HUES6 (cell line): ENCODE measurements around the gene ZDHHC18.

ENCODE experiments used
- H3K27ac ChIP-seq: 2 replicates; pipeline ENCODE4 v1.7.0; 2013; ENCODE audit warnings: low read depth, mild to moderate bottlenecking, low read length, inconsistent platforms
- H3K27me3 ChIP-seq: 2 replicates; pipeline ENCODE4 v1.6.1; 2013; ENCODE audit warnings: low read length; ENCODE audit not compliant: control insufficient read depth, insufficient read depth
- H3K36me3 ChIP-seq: 2 replicates; pipeline ENCODE4 v1.6.1; 2013; ENCODE audit warnings: low read length; ENCODE audit not compliant: control insufficient read depth, insufficient read depth
- H3K4me1 ChIP-seq: 2 replicates; pipeline ENCODE4 v1.6.1; 2013; ENCODE audit warnings: low read length; ENCODE audit not compliant: control insufficient read depth, insufficient read depth
- H3K4me3 ChIP-seq: 2 replicates; pipeline ENCODE4 v1.5.1; 2013; ENCODE audit warnings: low read depth, low read length
- H3K9ac ChIP-seq: one replicate; pipeline ENCODE4 v1.6.1; 2013; ENCODE audit warnings: mild to moderate bottlenecking, low read length
- H3K9me3 ChIP-seq: 2 replicates; pipeline ENCODE4 v1.6.1; 2013; ENCODE audit warnings: low read depth, low read length; ENCODE audit not compliant: control insufficient read depth, insufficient read depth

The ZDHHC18 gene

DNA sequence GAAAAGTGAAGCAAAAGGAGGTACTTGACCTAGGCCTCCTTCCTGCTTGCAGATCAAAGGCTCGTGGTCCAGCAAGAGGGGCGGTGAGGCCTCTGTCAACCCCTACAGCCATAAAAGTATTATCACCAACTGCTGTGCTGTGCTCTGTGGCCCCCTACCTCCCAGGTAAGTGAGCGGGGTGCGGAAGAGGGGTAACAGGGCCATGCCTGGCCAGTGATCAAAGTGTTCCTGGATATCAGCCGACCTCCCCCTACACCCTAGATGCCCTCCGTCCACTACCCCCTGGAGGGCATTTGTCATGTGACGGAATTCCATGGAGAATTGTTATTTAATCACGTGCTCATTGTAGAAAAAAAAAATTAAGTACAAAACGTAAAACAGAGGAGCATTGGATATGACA lies 26.2 kb downstream of the ZDHHC18 start:
- no peaks in the 10 kb centered on the region for H3K27me3 ChIP-seq
- peaks cover 63% of the 10 kb centered on the region for H3K36me3 ChIP-seq
- H3K9me3 ChIP-seq = no peaks in the 10 kb centered on the region
- no peak overlapping the region for H3K4me3 ChIP-seq
- H3K4me1 ChIP-seq = peaks cover 12% of the 10 kb centered on the region
- H3K27ac ChIP-seq = no peak overlapping the region
- H3K9ac ChIP-seq = no peak overlapping the region

DNA sequence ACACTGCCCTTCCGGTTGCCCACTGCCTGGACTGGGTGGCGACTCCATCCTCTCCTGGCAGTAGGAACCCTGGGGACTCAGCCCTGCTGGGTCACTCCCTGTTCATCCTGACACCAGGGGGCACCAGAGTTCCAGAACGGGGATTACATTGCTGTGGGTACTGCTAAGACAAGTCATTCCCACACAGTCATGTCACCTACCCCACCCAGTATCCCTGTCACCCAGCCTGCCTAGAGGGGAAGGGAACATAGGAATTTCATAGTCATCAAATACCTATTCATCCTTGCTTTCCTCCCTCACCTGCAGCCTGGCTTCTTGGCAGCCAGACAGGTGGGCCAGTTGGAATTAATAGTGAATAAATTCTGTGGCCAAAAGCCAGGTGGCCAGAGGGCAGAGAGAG lies 26.7 kb downstream of the ZDHHC18 start:
- Histone ChIP-seq H3K9me3 (no peaks in the 10 kb centered on the region), H3K27ac (no peak overlapping the region), H3K4me1 (peaks cover 12% of the 10 kb centered on the region), H3K27me3 (no peaks in the 10 kb centered on the region), H3K4me3 (no peak overlapping the region), H3K9ac (no peak overlapping the region), H3K36me3 (peaks cover 58% of the 10 kb centered on the region)

DNA sequence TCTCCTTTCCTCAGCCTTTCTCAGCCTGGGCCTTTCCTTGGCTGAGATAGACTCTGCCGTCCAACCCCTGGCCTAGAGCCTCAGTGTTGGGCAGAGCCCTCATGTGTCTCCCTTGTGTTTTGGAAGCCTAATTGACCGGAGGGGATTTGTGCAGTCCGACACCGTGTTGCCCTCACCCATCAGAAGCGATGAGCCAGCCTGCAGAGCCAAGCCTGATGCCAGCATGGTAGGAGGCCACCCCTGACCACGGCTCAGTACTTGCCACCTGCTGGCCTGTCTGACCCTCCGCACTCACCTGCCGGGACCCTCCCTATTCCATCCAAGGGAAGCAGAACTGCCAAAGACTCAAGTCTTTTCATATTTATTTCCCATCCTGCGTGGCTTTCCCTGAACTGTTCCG lies 27.1 kb downstream of the ZDHHC18 start:
- H3K9me3 ChIP-seq = no peaks in the 10 kb centered on the region
- H3K27me3 ChIP-seq = no peaks in the 10 kb centered on the region
- peaks cover 12% of the 10 kb centered on the region for H3K4me1 ChIP-seq
- H3K4me3 ChIP-seq = no peak overlapping the region
- H3K36me3 ChIP-seq = peaks cover 54% of the 10 kb centered on the region
- H3K27ac ChIP-seq = no peak overlapping the region
- H3K9ac ChIP-seq = no peak overlapping the region

DNA sequence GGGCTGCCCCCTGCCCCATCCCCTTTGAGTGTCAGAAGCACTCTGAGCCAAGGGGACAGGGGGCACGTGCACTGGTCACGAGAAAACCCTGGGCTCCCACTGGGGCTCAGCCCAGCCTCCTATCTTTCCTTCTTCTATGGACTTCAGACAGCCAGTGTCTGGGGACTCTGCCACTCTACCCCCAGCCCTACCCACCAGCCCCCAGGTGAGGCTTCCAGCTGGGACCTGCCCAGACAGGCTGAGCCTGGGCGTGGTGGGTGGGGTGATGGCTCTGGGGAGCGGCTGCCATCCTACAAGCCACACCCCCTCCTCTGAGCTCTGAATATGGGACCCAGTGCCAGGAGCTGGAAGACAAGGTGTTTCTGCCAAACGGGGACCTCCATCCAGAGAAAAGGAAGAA lies 28.4 kb downstream of the ZDHHC18 start:
- H3K27ac ChIP-seq = no peak overlapping the region
- no peaks in the 10 kb centered on the region for H3K27me3 ChIP-seq
- H3K9ac ChIP-seq = no peak overlapping the region
- peaks cover 41% of the 10 kb centered on the region for H3K36me3 ChIP-seq
- peaks cover 12% of the 10 kb centered on the region for H3K4me1 ChIP-seq
- H3K4me3 ChIP-seq = no peak overlapping the region
- no peaks in the 10 kb centered on the region for H3K9me3 ChIP-seq

DNA sequence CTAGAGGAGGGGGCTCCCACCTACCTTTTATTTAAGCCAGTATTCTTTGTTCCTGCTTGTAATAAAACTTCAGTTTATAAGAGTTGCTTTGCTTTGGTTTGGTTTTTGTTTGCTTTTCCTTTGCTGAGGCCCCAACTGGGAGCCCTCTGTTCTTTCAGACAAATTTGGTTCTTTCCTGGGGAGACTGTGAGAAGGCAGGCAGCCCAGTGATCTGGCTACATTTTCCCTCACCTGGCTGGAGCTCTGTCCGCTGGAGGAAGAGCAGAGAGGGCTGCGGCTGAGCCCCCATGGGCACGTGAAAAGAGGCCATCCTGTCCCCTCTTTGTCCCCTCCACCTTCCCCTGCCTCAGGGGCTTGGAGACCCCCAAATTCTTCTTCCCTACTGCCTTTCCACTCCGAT lies 29.1 kb downstream of the ZDHHC18 start:
- H3K4me1 ChIP-seq = peaks cover 12% of the 10 kb centered on the region
- no peak overlapping the region for H3K9ac ChIP-seq
- H3K4me3 ChIP-seq = no peak overlapping the region
- H3K36me3 ChIP-seq = peaks cover 34% of the 10 kb centered on the region
- no peaks in the 10 kb centered on the region for H3K27me3 ChIP-seq
- H3K27ac ChIP-seq = no peak overlapping the region
- no peaks in the 10 kb centered on the region for H3K9me3 ChIP-seq

DNA sequence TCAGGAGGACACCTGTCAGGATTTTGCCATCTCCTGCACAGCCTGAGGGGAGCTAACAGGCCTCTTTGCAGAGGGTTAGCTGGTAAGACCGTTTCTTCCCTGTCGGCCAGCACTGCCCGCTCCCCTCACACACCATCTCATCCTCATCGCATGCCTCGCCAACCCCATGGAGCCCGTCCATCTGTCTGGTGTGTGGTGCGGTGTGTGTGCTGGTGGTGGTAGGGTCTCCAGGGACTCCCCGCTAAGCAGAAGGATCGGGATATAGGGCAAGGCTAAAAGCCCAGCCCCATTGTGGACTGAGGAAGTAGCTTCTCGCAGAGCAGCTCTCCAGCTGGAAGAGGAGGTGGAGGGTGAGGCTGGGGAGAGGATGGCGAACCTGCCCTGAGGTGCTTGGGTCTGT lies 29.7 kb downstream of the ZDHHC18 start:
- Histone ChIP-seq H3K9me3 (no peaks in the 10 kb centered on the region), H3K27ac (no peak overlapping the region), H3K27me3 (no peaks in the 10 kb centered on the region), H3K4me1 (peaks cover 12% of the 10 kb centered on the region), H3K36me3 (peaks cover 28% of the 10 kb centered on the region), H3K4me3 (no peak overlapping the region), H3K9ac (no peak overlapping the region)

DNA sequence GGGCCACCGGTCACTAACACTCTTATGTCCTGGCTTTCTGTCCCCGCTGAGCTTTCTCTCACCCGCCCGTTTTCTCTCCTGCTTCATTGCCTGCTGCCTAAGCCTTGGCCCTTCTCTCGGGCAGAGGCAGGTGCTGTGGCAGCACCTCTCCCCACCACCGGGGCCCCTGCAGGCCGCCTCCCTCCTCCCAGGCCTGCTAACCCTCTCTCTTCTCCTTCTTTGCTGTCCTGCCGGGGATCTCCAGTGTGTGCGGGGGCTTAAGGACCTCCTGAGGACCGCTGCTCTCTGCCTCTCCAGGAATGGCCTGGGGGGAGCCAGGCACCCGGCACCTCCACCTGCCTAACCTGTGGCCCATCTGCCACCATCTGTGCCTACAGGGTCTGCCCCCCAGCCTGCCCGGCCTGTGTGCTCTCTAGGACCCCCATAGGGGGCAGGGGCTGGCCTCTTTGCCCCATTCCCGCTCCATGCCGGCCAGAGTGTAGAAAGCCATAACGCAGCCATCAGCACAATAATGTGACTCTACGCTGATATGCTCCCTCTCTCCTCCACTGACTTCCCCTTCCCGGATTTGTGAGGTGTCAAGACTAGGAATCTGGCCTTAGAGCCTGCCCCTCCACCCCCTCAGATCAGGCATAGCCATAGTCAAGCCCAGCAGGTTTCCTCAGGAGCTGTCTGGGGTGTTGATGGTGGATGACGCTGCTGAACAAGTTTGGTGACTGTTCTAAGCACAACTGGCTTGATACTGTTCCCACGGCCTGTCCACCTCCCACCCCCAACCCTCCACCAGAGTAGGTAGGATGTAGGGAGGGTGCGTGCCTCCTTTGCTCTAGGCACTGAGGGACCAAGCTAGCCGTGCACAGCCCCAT lies 30.3 kb downstream of the ZDHHC18 start:
- H3K27ac ChIP-seq = no peak overlapping the region

DNA sequence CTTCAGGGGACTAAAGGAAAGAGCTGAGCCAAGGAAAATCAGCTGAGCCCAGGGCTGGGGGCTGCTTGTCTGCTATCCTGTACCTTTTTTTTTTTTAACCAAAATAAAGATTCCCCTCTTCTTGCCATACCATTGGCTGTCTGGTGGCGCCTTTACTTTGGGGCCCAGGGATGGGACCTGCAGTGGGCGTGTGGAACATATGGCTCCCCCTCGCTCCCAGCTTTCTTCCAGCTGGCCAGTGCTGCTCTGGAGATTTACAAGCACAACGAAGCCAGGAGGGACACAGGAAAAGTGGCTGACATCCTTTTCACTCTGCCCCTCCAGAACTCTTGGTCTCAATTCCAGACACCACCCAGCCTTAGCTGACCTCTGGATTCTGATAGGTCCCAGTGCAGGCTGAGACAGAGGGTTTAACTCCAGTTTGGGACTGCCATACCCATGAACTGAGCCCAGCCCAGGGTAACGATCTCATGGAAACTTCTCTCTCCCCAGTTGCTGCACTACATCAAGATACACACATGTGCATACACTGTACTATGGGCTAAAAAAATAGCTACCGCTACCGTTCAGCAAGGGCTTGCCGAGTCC lies 31.1 kb downstream of the ZDHHC18 start:
- Histone ChIP-seq H3K9me3 (no peaks in the 10 kb centered on the region), H3K4me1 (peaks cover 20% of the 10 kb centered on the region), H3K27me3 (no peaks in the 10 kb centered on the region), H3K9ac (no peak overlapping the region), H3K27ac (no peak overlapping the region), H3K36me3 (peaks cover 15% of the 10 kb centered on the region), H3K4me3 (no peak overlapping the region)

More for the DNA sequence above, 30.3 kb downstream of the ZDHHC18 start:
- H3K4me1 ChIP-seq = peaks cover 13% of the 10 kb centered on the region
- no peaks in the 10 kb centered on the region for H3K27me3 ChIP-seq
- no peak overlapping the region for H3K4me3 ChIP-seq
- H3K9me3 ChIP-seq = no peaks in the 10 kb centered on the region
- H3K9ac ChIP-seq = no peak overlapping the region
- H3K36me3 ChIP-seq = peaks cover 22% of the 10 kb centered on the region

DNA sequence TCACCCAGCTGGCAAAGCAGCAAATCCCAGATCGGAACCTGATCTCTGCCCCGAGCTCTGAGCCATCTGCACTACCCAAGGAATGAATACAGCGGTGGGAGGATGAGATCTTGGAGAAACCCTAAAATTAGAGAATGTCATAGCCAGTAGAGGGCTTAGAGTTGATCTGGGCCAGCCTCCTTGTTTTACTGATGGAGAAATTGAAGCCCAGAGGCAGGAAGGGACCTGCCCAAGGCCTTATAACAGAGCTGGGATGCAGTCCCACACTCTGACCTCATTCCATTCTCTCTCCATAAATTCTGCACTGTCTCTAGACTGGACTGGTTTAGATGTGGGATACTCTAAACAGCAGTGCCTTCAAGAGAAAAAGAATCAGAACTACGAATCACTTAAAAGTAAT lies 31.7 kb downstream of the ZDHHC18 start:
- H3K9me3 ChIP-seq = no peaks in the 10 kb centered on the region
- no peak overlapping the region for H3K9ac ChIP-seq
- peaks cover 20% of the 10 kb centered on the region for H3K4me1 ChIP-seq
- no peak overlapping the region for H3K27ac ChIP-seq
- H3K4me3 ChIP-seq = no peak overlapping the region
- peaks cover 10% of the 10 kb centered on the region for H3K36me3 ChIP-seq
- H3K27me3 ChIP-seq = peaks cover 2% of the 10 kb centered on the region

DNA sequence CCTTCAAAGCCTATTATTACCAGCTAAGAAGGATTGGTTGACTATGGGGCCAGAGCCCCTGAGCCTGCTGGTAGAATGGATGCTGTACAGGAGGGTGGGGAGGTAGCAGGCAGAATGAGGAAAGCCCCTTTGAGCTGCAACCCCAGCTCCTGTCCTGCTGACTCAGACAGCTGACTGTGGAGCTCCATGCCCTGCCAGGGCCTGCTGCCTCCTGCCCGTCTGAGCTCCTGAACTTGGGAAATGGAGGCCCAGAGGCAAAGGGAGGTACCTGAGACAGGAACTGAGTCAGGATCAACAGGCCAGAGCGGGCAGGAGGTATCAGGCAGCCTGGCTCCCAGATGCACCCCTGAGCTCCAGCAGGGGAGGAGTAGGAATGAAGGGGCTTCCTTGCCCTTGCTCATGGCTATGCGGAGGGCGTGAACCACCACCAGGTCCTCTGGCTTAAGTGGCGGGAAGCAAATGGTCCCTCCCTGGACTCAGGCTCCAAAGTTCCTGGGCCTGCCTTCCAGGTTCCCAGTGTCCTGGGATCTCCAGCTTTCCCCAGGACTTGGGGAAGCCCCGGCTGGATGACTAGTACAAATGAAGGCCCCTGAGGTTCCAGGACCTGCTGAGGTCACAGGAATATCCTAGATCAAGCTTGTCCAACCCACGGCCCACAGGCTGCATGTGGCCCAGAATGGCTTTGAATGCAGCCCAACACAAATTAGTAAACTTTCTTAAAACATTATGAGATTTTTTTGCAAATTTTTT lies 32.6 kb downstream of the ZDHHC18 start:
- H3K9ac ChIP-seq = no peak overlapping the region
- H3K4me1 ChIP-seq = peaks cover 28% of the 10 kb centered on the region
- H3K27me3 ChIP-seq = peaks cover 11% of the 10 kb centered on the region
- no peaks in the 10 kb centered on the region for H3K9me3 ChIP-seq
- H3K27ac ChIP-seq = no peak overlapping the region
- H3K4me3 ChIP-seq = no peak overlapping the region
- H3K36me3 ChIP-seq = peaks cover under 1% of the 10 kb centered on the region

DNA sequence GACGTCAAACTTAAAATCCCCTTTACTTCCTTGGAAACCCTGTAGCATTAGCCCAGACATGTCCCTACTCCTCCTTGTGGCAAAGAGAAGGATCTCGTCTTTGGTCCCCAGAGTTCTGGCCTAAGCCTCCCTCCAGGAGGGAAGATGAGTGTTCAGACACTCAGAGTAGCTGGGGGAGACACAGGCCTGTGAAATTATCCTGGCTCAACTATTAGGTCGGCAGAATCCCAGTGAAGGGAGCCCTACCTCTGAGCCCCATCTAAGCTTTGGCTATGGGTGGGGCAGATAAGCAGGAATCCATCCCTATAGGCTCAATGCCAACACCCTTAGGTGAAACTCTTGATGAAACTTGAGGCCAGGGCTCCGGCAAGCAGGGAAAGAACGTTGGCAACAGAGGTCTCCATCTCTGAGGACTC lies 34.8 kb downstream of the ZDHHC18 start:
- H3K36me3 ChIP-seq = no peaks in the 10 kb centered on the region
- H3K4me3 ChIP-seq = no peak overlapping the region
- H3K9me3 ChIP-seq = no peaks in the 10 kb centered on the region
- no peak overlapping the region for H3K9ac ChIP-seq
- H3K4me1 ChIP-seq = peaks cover 38% of the 10 kb centered on the region
- H3K27me3 ChIP-seq = peaks cover 14% of the 10 kb centered on the region
- no peak overlapping the region for H3K27ac ChIP-seq
